Measurements from ENCODE around the gene SPINT2.

DNA sequence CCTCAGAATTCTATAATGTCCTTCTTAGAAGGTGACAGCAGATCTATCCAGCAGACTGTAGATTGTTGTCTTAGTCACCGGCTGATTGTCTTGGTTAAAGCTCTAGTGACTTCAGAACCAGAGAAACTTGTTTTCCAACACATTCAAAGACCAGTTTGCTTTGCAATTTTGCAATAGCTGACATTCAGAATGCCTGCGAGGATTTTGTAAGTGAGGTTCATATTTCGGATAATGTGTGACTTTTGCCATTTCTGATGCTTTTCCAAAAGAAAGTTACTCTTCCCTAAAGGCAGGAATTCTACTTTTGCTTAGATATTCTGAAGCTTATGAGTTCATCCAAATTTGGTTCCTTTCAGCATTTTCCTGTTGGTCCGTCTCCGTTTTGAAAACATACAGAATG lies 13.2 kb downstream of the SPINT2 start:
- no peak for TF ChIP-seq TFCP2L1 (CRISPR knock-in tag; IDR thresholded peaks at IDR 0.05)
- no peak for TF ChIP-seq RCOR1 (IDR thresholded peaks at IDR 0.05; ENCODE audit: low read depth, low read length)
- TF ChIP-seq CBX8 (IDR thresholded peaks at IDR 0.05) = no peak
- no peak for TF ChIP-seq POLR2A (IDR thresholded peaks at IDR 0.05; ENCODE audit: low read length)
- no peak for TF ChIP-seq MAX (IDR thresholded peaks at IDR 0.05)
- TF ChIP-seq, protein P1, sequence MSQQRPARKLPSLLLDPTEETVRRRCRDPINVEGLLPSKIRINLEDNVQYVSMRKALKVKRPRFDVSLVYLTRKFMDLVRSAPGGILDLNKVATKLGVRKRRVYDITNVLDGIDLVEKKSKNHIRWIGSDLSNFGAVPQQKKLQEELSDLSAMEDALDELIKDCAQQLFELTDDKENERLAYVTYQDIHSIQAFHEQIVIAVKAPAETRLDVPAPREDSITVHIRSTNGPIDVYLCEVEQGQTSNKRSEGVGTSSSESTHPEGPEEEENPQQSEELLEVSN (IDR thresholded peaks at IDR 0.05; ENCODE audit: borderline replicate concordance, low read depth) = no peak
- TF ChIP-seq, protein P2, sequence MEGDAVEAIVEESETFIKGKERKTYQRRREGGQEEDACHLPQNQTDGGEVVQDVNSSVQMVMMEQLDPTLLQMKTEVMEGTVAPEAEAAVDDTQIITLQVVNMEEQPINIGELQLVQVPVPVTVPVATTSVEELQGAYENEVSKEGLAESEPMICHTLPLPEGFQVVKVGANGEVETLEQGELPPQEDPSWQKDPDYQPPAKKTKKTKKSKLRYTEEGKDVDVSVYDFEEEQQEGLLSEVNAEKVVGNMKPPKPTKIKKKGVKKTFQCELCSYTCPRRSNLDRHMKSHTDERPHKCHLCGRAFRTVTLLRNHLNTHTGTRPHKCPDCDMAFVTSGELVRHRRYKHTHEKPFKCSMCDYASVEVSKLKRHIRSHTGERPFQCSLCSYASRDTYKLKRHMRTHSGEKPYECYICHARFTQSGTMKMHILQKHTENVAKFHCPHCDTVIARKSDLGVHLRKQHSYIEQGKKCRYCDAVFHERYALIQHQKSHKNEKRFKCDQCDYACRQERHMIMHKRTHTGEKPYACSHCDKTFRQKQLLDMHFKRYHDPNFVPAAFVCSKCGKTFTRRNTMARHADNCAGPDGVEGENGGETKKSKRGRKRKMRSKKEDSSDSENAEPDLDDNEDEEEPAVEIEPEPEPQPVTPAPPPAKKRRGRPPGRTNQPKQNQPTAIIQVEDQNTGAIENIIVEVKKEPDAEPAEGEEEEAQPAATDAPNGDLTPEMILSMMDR (IDR thresholded peaks at IDR 0.05) = no peak
- no peak for TF ChIP-seq EP300 (IDR thresholded peaks at IDR 0.05)
